Spleen (tissue), 11 donors: Measurements from ENCODE around the gene ME2. TPM values are rescaled to one million over a fixed set of nuclear protein-coding genes. Genes with fewer than 3 reads are reported as not detected.

Experiments
- DNase-seq: peaks from one replicate; pipeline ENCODE4 v3.0.0-alpha.2; 2020
- H3K27ac ChIP-seq, 8 donors: fragments of 200-600 bp; sonication (generic) in 7 of 8; 1 replicate in 4 of 8; 2 replicates in 4 of 8; pipeline versions ENCODE4 v1.5.0 to v1.8.0; 2016 to 2021; ENCODE audit warnings: inconsistent platforms in 4 of 8, mild to moderate bottlenecking in 4 of 8, moderate library complexity in 1 of 8
- H3K27me3 ChIP-seq, 7 donors: fragments of 200-600 bp; sonication (generic) in 6 of 7; replicated peaks in 1 of 7; 1 replicate in 4 of 7; 2 replicates in 3 of 7; pipeline versions ENCODE4 v1.5.0 to v1.8.0; 2016 to 2021; ENCODE audit warnings: inconsistent platforms in 3 of 7, mild to moderate bottlenecking in 1 of 7
- H3K36me3 ChIP-seq, 6 donors: fragments of 200-600 bp; sonication (generic) in 5 of 6; 1 replicate in 4 of 6; 2 replicates in 2 of 6; pipeline versions ENCODE4 v1.5.0 to v1.8.0; 2016 to 2021; ENCODE audit warnings: inconsistent platforms in 2 of 6
- H3K4me1 ChIP-seq, 6 donors: fragments of 200-600 bp; sonication (generic) in 5 of 6; 1 replicate in 3 of 6; 2 replicates in 3 of 6; pipeline versions ENCODE4 v1.5.0 to v1.8.0; 2016 to 2021; ENCODE audit warnings: inconsistent platforms in 3 of 6
- H3K4me3 ChIP-seq, 8 donors: fragments of 200-600 bp; sonication (generic) in 7 of 8; 1 replicate in 4 of 8; 2 replicates in 4 of 8; pipeline versions ENCODE4 v1.5.0 to v1.8.0; 2016 to 2021; ENCODE audit warnings: inconsistent platforms in 4 of 8, mild to moderate bottlenecking in 4 of 8, moderate library complexity in 2 of 8
- H3K9me3 ChIP-seq, 8 donors: fragments of 200-600 bp; sonication (generic) in 7 of 8; 1 replicate in 4 of 8; 2 replicates in 4 of 8; pipeline versions ENCODE4 v1.5.0 to v1.8.0; 2016 to 2021; ENCODE audit warnings: inconsistent platforms in 4 of 8
- POLR2A ChIP-seq, 3 donors: fragments of 450-650 bp; IDR thresholded peaks; one replicate each; pipeline ENCODE4 v1.5.1; 2017; ENCODE audit warnings: antibody characterized with exemption in 3 of 3, mild to moderate bottlenecking in 1 of 3
- POLR2AphosphoS5 ChIP-seq, 3 donors: sonication (generic); formaldehyde crosslinking; IDR thresholded peaks; one replicate each; pipeline ENCODE4 v1.5.1; 2017; ENCODE audit warnings: antibody characterized with exemption in 3 of 3
- WGBS, 5 donors: extraction: QIAGEN DNeasy Blood & Tissue Kit in 3 of 5; methylation state at CpG; one replicate each; pipeline versions ENCODE4 v1.1.5 to v1.1.7; 2013 to 2018; 5-methylcytosine and 5-hydroxymethylcytosine counted together
- intact Hi-C: fragments of 100-400 bp; cut with DNase I; formaldehyde crosslinking; loops from one replicate; pipeline ENCODE4 v1.15.0; 2023; ENCODE audit warnings: low total_unique reads
- polyA plus RNA-seq, 3 donors: library from polyadenylated mRNA; stranded (reverse); fragments of 200-250 nt; gene quantifications; one replicate each; pipeline ENCODE4 v1.2.1, GENCODE V29; 2013
- total RNA-seq, 7 donors: library from RNA; depleted of rRNA in 3 of 7; stranded (reverse); fragments of >200 nt in 3 of 7; fragmentation: NEBNext Ultra II Directional in 4 of 7; extraction: Animal tissue kit (Norgen Biotek cat#: 25700) in 4 of 7; gene quantifications; one replicate each; pipeline versions ENCODE4 v1.1.0 to v1.2.1, GENCODE V29; 2016 to 2021
- TF ChIP-seq, protein P1 (sequence below), 11 experiments: fragments of 200-600 bp in 7 of 11; fragments of 450-650 bp in 4 of 11; sonication (generic) in 4 of 11; IDR thresholded peaks in 8 of 11; conservative IDR thresholded peaks in 3 of 11; 1 replicate in 7 of 11; 2 replicates in 4 of 11; pipeline versions ENCODE4 v1.4.0 to v1.8.0; 2016 to 2021; ENCODE audit warnings: antibody characterized with exemption in 11 of 11, inconsistent platforms in 4 of 11, mild to moderate bottlenecking in 1 of 11
- donor health status: healthy with polysubstance abuse.
- donor health status: DM: no; HTN: no; CAD: no; lungs with moderate emphysema.
- donor health status: DM: no; HTN: no; CAD: no.
- donor health status: Bipolar disorder and iron deficiency.
- donor health status: healthy.
- donor health status: DM: no; HTN: no; CAD: no.
- donor health status: DM: yes; HTN: yes; CAD: no.

The ME2 gene
- total and polyA plus RNA-seq, 10 donors = 25.9 to 179 (median 95.6) TPM

GRCh38 chr18:50986360-50987087 lies 107.6 kb downstream of the ME2 start:
- H3K4me1 ChIP-seq = no peaks in the 10 kb centered on the region
- H3K9me3 ChIP-seq = no peaks in the 10 kb centered on the region
- peaks cover 0 to 58% (median 13%) of the 10 kb centered on the region in 6 donors for H3K36me3 ChIP-seq
- WGBS, 5 donors = 84 to 98% (median 90%) methylated on average over 2 of the region's 2 CpGs
- no peaks in the 10 kb centered on the region for H3K27me3 ChIP-seq
- TF ChIP-seq, protein P1, sequence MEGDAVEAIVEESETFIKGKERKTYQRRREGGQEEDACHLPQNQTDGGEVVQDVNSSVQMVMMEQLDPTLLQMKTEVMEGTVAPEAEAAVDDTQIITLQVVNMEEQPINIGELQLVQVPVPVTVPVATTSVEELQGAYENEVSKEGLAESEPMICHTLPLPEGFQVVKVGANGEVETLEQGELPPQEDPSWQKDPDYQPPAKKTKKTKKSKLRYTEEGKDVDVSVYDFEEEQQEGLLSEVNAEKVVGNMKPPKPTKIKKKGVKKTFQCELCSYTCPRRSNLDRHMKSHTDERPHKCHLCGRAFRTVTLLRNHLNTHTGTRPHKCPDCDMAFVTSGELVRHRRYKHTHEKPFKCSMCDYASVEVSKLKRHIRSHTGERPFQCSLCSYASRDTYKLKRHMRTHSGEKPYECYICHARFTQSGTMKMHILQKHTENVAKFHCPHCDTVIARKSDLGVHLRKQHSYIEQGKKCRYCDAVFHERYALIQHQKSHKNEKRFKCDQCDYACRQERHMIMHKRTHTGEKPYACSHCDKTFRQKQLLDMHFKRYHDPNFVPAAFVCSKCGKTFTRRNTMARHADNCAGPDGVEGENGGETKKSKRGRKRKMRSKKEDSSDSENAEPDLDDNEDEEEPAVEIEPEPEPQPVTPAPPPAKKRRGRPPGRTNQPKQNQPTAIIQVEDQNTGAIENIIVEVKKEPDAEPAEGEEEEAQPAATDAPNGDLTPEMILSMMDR (IDR thresholded peaks at IDR 0.05 in 8 of 11, conservative IDR thresholded peaks at IDR 0.05 in 3 of 11) = no peak
- TF ChIP-seq POLR2AphosphoS5 (IDR thresholded peaks at IDR 0.05) (no peak), POLR2A (IDR thresholded peaks at IDR 0.05) (no peak)
- no peak overlapping the region for H3K27ac ChIP-seq
- no peak overlapping the region for H3K4me3 ChIP-seq
- intact Hi-C loops = no loop called here
- no peak for DNase-seq

GRCh38 chr18:50987261-50987660 lies 108.3 kb downstream of the ME2 start:
- no peak for DNase-seq
- Histone ChIP-seq H3K36me3 (peaks cover 0 to 53% (median 13%) of the 10 kb centered on the region in 6 donors), H3K9me3 (no peaks in the 10 kb centered on the region), H3K4me3 (no peak overlapping the region), H3K27ac (no peak overlapping the region), H3K27me3 (no peaks in the 10 kb centered on the region), H3K4me1 (no peaks in the 10 kb centered on the region)
- intact Hi-C loops = no loop called here
- no peak for TF ChIP-seq POLR2A (IDR thresholded peaks at IDR 0.05)
- TF ChIP-seq POLR2AphosphoS5 (IDR thresholded peaks at IDR 0.05) = no peak
- TF ChIP-seq, protein P1 (IDR thresholded peaks at IDR 0.05 in 8 of 11, conservative IDR thresholded peaks at IDR 0.05 in 3 of 11) = no peak
- 66 to 87% (median 80%) methylated on average over 2 of the region's 2 CpGs for WGBS, 5 donors

- 94 to 99% (median 98%) methylated on average over 3 of the region's 3 CpGs for WGBS, 5 donors
- DNase-seq = no peak
- intact Hi-C loops = no loop called here
Measured at GRCh38 chr18:50989711-50990110, 110.8 kb downstream of the ME2 start.

DNA sequence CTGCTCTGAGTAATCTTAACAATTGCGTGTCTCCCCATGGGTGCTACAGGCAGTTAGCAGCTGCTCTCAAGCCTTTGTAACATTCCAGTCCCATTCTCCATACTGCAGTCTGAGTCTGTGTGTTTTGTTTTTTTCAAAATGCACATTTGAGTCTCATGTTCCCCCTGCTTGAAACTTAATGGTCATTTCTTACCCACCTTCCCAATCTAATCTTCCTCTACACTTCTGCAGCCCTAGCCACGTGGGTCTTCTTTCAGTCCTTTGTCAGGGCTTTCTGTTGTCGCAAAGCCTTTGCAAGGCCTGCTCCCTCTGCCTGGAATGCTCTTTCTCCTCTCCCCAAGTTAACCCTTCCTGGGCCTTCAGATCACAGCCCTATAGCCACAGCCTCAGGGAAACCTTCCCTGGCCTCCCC lies 113.4 kb downstream of the ME2 start:
- TF ChIP-seq POLR2AphosphoS5 (IDR thresholded peaks at IDR 0.05) = no peak
- TF ChIP-seq, protein P1 (IDR thresholded peaks at IDR 0.05 in 8 of 11, conservative IDR thresholded peaks at IDR 0.05 in 3 of 11) = no peak
- Histone ChIP-seq H3K4me3 (no peak overlapping the region), H3K27me3 (no peaks in the 10 kb centered on the region), H3K9me3 (peaks cover 0 to 4% (median 0%) of the 10 kb centered on the region in 8 donors), H3K27ac (no peak overlapping the region), H3K4me1 (no peaks in the 10 kb centered on the region), H3K36me3 (peaks cover 0 to 20% (median 2%) of the 10 kb centered on the region in 6 donors)
- DNase-seq = no peak
- intact Hi-C loops = no loop called here
- 77 to 97% (median 87%) methylated on average over 3 of the region's 3 CpGs for WGBS, 5 donors

More at GRCh38 chr18:50989711-50990110, 110.8 kb downstream of the ME2 start:
- no peaks in the 10 kb centered on the region for H3K27me3 ChIP-seq
- H3K9me3 ChIP-seq = no peaks in the 10 kb centered on the region
- H3K4me3 ChIP-seq = no peak overlapping the region
- H3K4me1 ChIP-seq = no peaks in the 10 kb centered on the region
- no peak for TF ChIP-seq POLR2A (IDR thresholded peaks at IDR 0.05)
- TF ChIP-seq, protein P1 (IDR thresholded peaks at IDR 0.05 in 8 of 11, conservative IDR thresholded peaks at IDR 0.05 in 3 of 11) = no peak
- no peak for TF ChIP-seq POLR2AphosphoS5 (IDR thresholded peaks at IDR 0.05)
- no peak overlapping the region for H3K27ac ChIP-seq
- H3K36me3 ChIP-seq = peaks cover 0 to 44% (median 7%) of the 10 kb centered on the region in 6 donors
